OCI-LY7 (cell line): Measurements from ENCODE around the gene SLC22A16. TPM values are rescaled to one million over a fixed set of nuclear protein-coding genes. Genes with fewer than 3 reads are reported as not detected.
A peak's percentile ranks its signal among the peaks of the same experiment; 100 is the strongest.

Experiments used
- BruUV-seq: library from RNA; stranded (reverse); fragments of 400-500 nt; replicated peaks from 2 replicates; lab custom pipeline; 2021; lab: Mats Ljungman, UMichigan
- CTCF ChIA-PET: fragments of 300-600 bp; sonication (Branson Sonifier 250); formaldehyde crosslinking; loops from one replicate; lab custom pipeline; 2022; ENCODE audit warnings: antibody characterized with exemption; ENCODE audit not compliant: unreplicated experiment; lab: Charles Lee
- POLR2A ChIA-PET: fragments of 300-600 bp; sonication (Branson Sonifier 250); formaldehyde crosslinking; loops from one replicate; lab custom pipeline; 2022; ENCODE audit warnings: antibody characterized with exemption; lab: Charles Lee
- DNase-seq: peaks from one replicate; pipeline ENCODE4 v3.0.0-alpha.2; 2015; ENCODE audit warnings: low spot score
- H2AFZ ChIP-seq: fragments of 200-600 bp; sonication (generic), shearing (Covaris generic); 2 replicates; pipeline ENCODE4 v1.6.1; 2014; ENCODE audit warnings: mild to moderate bottlenecking, antibody characterized with exemption, low read length, moderate library complexity
- H3K27ac ChIP-seq: fragments of 200-600 bp; sonication (generic); 2 replicates; pipeline ENCODE4 v1.5.1; 2014; ENCODE audit warnings: mixed run types, low read depth, mild to moderate bottlenecking, moderate library complexity, low read length, inconsistent platforms; ENCODE audit not compliant: poor library complexity, severe bottlenecking
- H3K36me3 ChIP-seq: fragments of 200-600 bp; sonication (generic); 2 replicates; pipeline ENCODE4 v1.6.1; 2014; ENCODE audit warnings: mild to moderate bottlenecking, antibody characterized with exemption, low read length, moderate library complexity, mixed read lengths; ENCODE audit not compliant: insufficient read depth
- H3K4me1 ChIP-seq: fragments of 200-600 bp; sonication (generic); 2 replicates; pipeline ENCODE4 v1.5.1; 2014; ENCODE audit warnings: mild to moderate bottlenecking, low read length; ENCODE audit not compliant: insufficient read depth, poor library complexity, severe bottlenecking
- H3K4me2 ChIP-seq: fragments of 200-600 bp; sonication (generic); 2 replicates; pipeline ENCODE4 v1.6.1; 2014; ENCODE audit warnings: mild to moderate bottlenecking, low read length
- H3K4me3 ChIP-seq: fragments of 200-600 bp; sonication (generic); 2 replicates; pipeline ENCODE4 v1.5.1; 2014; ENCODE audit warnings: mild to moderate bottlenecking, low read depth, low read length; ENCODE audit not compliant: poor library complexity, severe bottlenecking
- H3K79me2 ChIP-seq: fragments of 200-600 bp; sonication (generic); 2 replicates; pipeline ENCODE4 v1.6.1; 2016; ENCODE audit warnings: low read depth, mild to moderate bottlenecking, low read length, moderate library complexity, mixed read lengths; ENCODE audit not compliant: insufficient read depth
- H3K9me2 ChIP-seq: fragments of 200-600 bp; sonication (generic); 2 replicates; pipeline ENCODE4 v1.6.1; 2016; ENCODE audit warnings: mild to moderate bottlenecking, low read length, mixed read lengths; ENCODE audit not compliant: insufficient read depth
- H3K9me3 ChIP-seq: fragments of 200-600 bp; sonication (generic); 2 replicates; pipeline ENCODE4 v1.6.1; 2014; ENCODE audit warnings: mild to moderate bottlenecking, mixed run types, low read length, mixed read lengths
- H4K20me1 ChIP-seq: fragments of 200-600 bp; sonication (generic); 2 replicates; pipeline ENCODE4 v1.6.1; 2014; ENCODE audit warnings: mild to moderate bottlenecking, antibody characterized with exemption, low read length, moderate library complexity, mixed read lengths; ENCODE audit not compliant: insufficient read depth
- CTCF ChIP-seq: fragments of 200-600 bp; sonication (generic); conservative IDR thresholded peaks from 2 replicates; pipeline ENCODE4 v1.5.1; 2014; ENCODE audit warnings: mild to moderate bottlenecking, antibody characterized with exemption, low read length, moderate library complexity, mixed read lengths
- EZH2phosphoT487 ChIP-seq: fragments of 200-600 bp; sonication (generic); IDR thresholded peaks from 2 replicates; pipeline ENCODE4 v1.6.1; 2018; ENCODE audit warnings: low read depth, borderline replicate concordance, mild to moderate bottlenecking, mixed run types, antibody characterized with exemption, low read length, moderate library complexity, mixed read lengths
- intact Hi-C: fragments of 100-400 bp; cut with micrococcal nuclease; formaldehyde crosslinking; loops from one replicate; pipeline ENCODE4 v1.10.0; 2022; ENCODE audit not compliant: unreplicated experiment
- total RNA-seq, 2 experiments: library from RNA; depleted of rRNA in 1 of 2; stranded (reverse); fragments of >200 nt in 1 of 2; shearing (Covaris generic) in 1 of 2; gene quantifications; 2 replicates each; pipeline ENCODE4 v1.2.3, GENCODE V29; 2014 to 2022

The SLC22A16 gene
- total RNA-seq, 2 experiments from 2014 or later: not detected

- H3K27ac ChIP-seq: no peak overlapping the region
- TF ChIP-seq CTCF (0 out of 2 replicates have a peak, but pooled peaks have one; percentile 17), EZH2phosphoT487 (no peak)
- BruUV-seq: no TSS peak
- H3K4me1 ChIP-seq: no peaks in the 10 kb centered on the region
- no peaks in the 10 kb centered on the region for H3K9me3 ChIP-seq
- ChIA-PET POLR2A (no interaction called here), CTCF (no interaction called here)
- H4K20me1 ChIP-seq: no peaks in the 10 kb centered on the region
- no peak for DNase-seq
- no peaks in the 10 kb centered on the region for H3K9me2 ChIP-seq
- no peaks in the 10 kb centered on the region for H3K36me3 ChIP-seq
- H3K4me3 ChIP-seq: no peak overlapping the region
- intact Hi-C loops: no loop called here
- H2AFZ ChIP-seq: no peak overlapping the region
- no peaks in the 10 kb centered on the region for H3K79me2 ChIP-seq
- H3K4me2 ChIP-seq: no peak overlapping the region
Observed at GRCh38 chr6:110408901-110409300, 67.5 kb downstream of the SLC22A16 start.

- Histone ChIP-seq H3K27ac (no peak overlapping the region), H3K9me2 (no peaks in the 10 kb centered on the region), H3K4me3 (no peak overlapping the region), H2AFZ (no peak overlapping the region), H3K4me2 (no peak overlapping the region), H3K9me3 (no peaks in the 10 kb centered on the region), H4K20me1 (no peaks in the 10 kb centered on the region), H3K4me1 (no peaks in the 10 kb centered on the region), H3K79me2 (no peaks in the 10 kb centered on the region), H3K36me3 (no peaks in the 10 kb centered on the region)
- ChIA-PET CTCF (no interaction called here), POLR2A (interaction anchor here (1.1 kb wide), 1 partner anchor 28 kb away, joined by 3 read pairs; no protein-coding TSS in a partner anchor)
- DNase-seq: no peak
- TF ChIP-seq CTCF: no peak
- no peak for TF ChIP-seq EZH2phosphoT487
- intact Hi-C loops: no loop called here
- BruUV-seq: no TSS peak
Observed at GRCh38 chr6:110404607-110405006, 71.8 kb downstream of the SLC22A16 start.

GRCh38 chr6:110401585-110402176, 74.7 kb downstream of the SLC22A16 start:
- no peaks in the 10 kb centered on the region for H4K20me1 ChIP-seq
- no peak for DNase-seq
- no peaks in the 10 kb centered on the region for H3K9me2 ChIP-seq
- H3K36me3 ChIP-seq: no peaks in the 10 kb centered on the region
- H3K27ac ChIP-seq: no peak overlapping the region
- no TSS peak for BruUV-seq
- no peak overlapping the region for H2AFZ ChIP-seq
- no peak overlapping the region for H3K4me3 ChIP-seq
- H3K9me3 ChIP-seq: no peaks in the 10 kb centered on the region
- ChIA-PET CTCF (no interaction called here), POLR2A (no interaction called here)
- intact Hi-C loops: no loop called here
- H3K4me2 ChIP-seq: no peak overlapping the region
- H3K4me1 ChIP-seq: no peaks in the 10 kb centered on the region
- H3K79me2 ChIP-seq: no peaks in the 10 kb centered on the region
- TF ChIP-seq EZH2phosphoT487 (no peak), CTCF (no peak)
